D341Med (cell line): Measurements from ENCODE around the gene PURB.
"Not testable (repeated sequence)": the region's sequence is repeated elsewhere in the genome, so short reads cannot be mapped to it uniquely, and the experiment has no call there.

Experiments
- DNase-seq: peaks from one replicate; pipeline ENCODE4 v3.0.0; 2012; ENCODE audit warnings: low spot score

PURB gene

GRCh38 chr7:44891791-44892190 is 6.5 kb upstream of the PURB start:
- DNase-seq = no peak

GRCh38 chr7:44891372-44891771 is 6.0 kb upstream of the PURB start:
- DNase-seq = no peak

- no peak for DNase-seq
Measured at GRCh38 chr7:44889086-44889781, 3.9 kb upstream of the PURB start.

GRCh38 chr7:44887293-44887692 is 2.0 kb upstream of the PURB start:
- no peak for DNase-seq

GRCh38 chr7:44884621-44885393 is 523 bp downstream of the PURB start:
- peak; percentile 72 for DNase-seq

GRCh38 chr7:44883961-44884620 is 1.2 kb downstream of the PURB start:
- no peak for DNase-seq

GRCh38 chr7:44882899-44883298 is 2.4 kb downstream of the PURB start:
- no peak for DNase-seq

GRCh38 chr7:44881610-44882009 is 3.7 kb downstream of the PURB start:
- DNase-seq = no peak

- DNase-seq = no peak
Measured at GRCh38 chr7:44881066-44881600, 4.2 kb downstream of the PURB start.

- DNase-seq = no peak
Measured at GRCh38 chr7:44880317-44881018, 4.9 kb downstream of the PURB start.

GRCh38 chr7:44876393-44876792 is 8.9 kb downstream of the PURB start:
- DNase-seq = no peak

GRCh38 chr7:44875241-44875640 is 10.1 kb downstream of the PURB start:
- DNase-seq = no peak

GRCh38 chr7:44872787-44873186 is 12.5 kb downstream of the PURB start:
- DNase-seq = no peak

GRCh38 chr7:44871918-44872317 is 13.4 kb downstream of the PURB start:
- DNase-seq = not testable (repeated sequence)

GRCh38 chr7:44870780-44871179 is 14.6 kb downstream of the PURB start:
- not testable (repeated sequence) for DNase-seq

- not testable (repeated sequence) for DNase-seq
Measured at GRCh38 chr7:44870336-44870735, 15.0 kb downstream of the PURB start.

- DNase-seq = no peak
Measured at GRCh38 chr7:44867073-44867995, 18.0 kb downstream of the PURB start.

- DNase-seq = not testable (repeated sequence)
Measured at GRCh38 chr7:44861949-44862348, 23.4 kb downstream of the PURB start.

GRCh38 chr7:44858161-44858560 is 27.2 kb downstream of the PURB start:
- DNase-seq = no peak

GRCh38 chr7:44854644-44855364 is 30.5 kb downstream of the PURB start:
- DNase-seq = no peak
